GM19025 (cell line): ENCODE results near the gene ELAPOR2.
"Not testable (repeated sequence)": the region's sequence is repeated elsewhere in the genome, so short reads cannot be mapped to it uniquely, and the experiment has no call there.

Experiments
- ATAC-seq: cut with Tn5 transposase; IDR thresholded peaks from one replicate; pipeline ENCODE4 v1.9.1; 2021; ENCODE audit warnings: mild to moderate bottlenecking, low read depth, moderate library complexity; ENCODE audit not compliant: unreplicated experiment

The ELAPOR2 gene

DNA sequence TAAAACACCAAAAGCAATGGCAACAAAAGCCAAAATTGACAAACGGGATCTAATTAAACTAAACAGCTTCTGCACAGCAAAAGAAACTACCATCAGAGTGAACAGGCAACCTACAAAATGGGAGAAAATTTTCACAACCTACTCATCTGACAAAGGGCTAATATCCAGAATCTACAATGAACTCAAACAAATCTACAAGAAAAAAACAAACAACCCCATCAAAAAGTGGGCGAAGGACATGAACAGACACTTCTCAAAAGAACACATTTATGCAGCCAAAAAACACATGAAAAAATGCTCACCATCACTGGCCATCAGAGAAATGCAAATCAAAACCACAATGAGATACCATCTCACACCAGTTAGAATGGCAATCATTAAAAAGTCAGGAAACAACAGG lies 14.7 kb downstream of the ELAPOR2 start:
- ATAC-seq = not testable (repeated sequence)

- not testable (repeated sequence) for ATAC-seq
Observed at GRCh38 chr7:87041586-87041985, 17.9 kb downstream of the ELAPOR2 start.

- ATAC-seq = not testable (repeated sequence)
Observed at GRCh38 chr7:87039691-87040299, 19.7 kb downstream of the ELAPOR2 start.

- no peak for ATAC-seq
Observed at GRCh38 chr7:87038993-87039690, 20.3 kb downstream of the ELAPOR2 start.

DNA sequence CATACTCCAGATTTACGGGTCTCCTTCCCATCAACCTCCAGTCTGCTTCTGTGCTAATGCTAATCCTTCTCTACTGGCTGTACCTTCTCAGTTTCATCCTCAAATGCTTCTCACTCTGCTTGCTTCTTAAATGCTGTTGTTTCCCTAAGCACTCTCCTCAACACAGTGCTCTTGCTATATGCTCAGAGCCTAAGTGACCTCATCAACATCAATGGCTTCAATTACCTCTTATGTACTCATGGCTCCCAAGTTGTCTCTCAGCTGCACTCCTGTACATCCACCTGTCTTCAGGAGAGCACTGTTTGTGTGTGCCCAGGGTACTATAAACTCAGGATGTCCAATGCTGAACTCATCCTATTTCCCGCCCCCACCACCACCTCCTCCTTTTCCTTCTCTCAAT lies 22.5 kb downstream of the ELAPOR2 start:
- ATAC-seq = no peak

DNA sequence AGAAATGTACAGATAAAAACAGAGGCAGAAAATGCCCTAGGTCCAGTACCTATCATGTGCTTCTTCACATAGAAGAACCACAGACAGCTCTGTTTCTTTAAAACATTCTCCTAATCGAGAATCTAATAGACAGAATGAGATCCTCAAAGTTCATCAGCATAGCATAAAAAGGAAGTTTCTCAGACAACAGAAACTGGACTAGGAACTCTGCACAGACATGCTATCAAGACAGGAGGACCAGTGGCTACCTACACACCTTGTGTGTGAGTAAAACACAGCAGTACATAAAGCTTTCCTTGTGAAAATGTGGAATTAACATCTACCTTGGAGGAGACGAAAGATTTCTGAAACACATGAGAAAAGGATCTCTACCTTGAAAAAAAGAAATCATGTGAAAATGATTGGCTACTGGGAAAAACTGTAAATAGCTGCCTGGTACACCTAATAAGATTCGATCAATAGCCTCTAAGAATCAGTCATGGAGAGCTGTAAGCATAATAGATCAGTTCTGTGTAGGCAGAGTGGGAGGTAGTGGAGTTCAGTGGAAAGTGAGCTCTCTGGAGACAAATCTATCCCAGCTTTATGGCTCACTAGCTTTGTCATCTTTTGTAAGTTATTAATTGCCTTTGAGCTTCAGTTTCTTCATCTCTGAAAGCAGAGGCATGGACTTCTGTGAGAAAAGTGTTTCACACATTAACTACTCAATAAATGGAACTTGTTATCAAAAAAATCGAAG lies 26.7 kb downstream of the ELAPOR2 start:
- ATAC-seq = no peak

- no peak for ATAC-seq
Observed at GRCh38 chr7:87029078-87029477, 30.4 kb downstream of the ELAPOR2 start.

DNA sequence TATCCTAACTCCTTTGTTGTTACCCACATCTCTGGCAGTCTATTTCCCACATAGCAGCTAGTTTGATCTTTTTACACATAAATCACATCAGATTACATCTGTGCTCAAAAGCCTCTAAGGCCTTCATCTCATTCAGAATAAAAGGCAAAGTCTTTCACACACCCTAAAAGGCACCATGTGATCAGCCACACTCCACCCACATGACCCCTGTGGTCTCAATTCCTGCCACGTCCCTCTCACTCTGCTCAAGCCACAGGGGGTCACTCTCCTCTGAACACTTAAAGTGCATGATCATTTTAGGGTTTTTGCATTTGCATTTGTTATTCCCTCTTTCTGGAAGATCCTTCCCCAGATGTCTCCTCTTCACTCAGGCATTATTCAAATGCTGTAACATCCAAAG lies 30.8 kb downstream of the ELAPOR2 start:
- no peak for ATAC-seq

DNA sequence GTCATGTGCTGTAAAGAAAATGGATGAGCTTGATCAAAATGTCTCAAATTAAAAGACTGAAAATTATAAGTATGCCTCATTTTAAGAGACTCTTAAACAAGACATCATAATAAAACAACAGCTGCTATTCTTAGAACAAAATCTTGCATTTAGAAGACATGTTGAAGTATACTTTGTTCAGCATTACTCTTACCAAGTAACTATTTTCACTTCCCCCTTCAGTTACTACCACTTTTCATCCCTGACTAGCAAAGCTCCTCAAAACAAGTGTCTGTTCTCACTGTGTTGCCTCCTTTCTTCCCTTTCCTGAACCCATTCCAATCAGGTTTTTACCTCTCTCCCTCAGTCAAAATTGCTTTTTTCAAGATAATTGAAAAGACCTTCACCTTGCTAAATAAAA lies 31.6 kb downstream of the ELAPOR2 start:
- peak; percentile 71 for ATAC-seq

DNA sequence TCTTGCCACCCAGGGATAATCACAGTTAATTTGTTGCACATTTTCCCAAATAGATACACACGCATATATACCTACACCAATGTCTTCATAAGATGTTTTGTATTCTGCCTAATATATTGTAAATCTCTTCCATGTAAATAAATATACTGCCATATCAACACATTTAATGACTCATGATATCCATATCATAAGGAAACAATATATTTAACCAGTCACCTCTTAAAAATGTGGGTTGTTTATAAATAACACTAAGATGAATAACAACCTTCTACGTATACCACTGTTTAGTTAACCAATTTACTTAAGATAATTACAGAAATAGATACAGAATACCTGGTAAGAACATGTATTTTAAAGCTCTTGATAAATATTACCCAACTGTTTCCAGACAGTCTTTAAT lies 38.2 kb downstream of the ELAPOR2 start:
- ATAC-seq = no peak

GRCh38 chr7:87016606-87017005 lies 42.8 kb downstream of the ELAPOR2 start:
- no peak for ATAC-seq

DNA sequence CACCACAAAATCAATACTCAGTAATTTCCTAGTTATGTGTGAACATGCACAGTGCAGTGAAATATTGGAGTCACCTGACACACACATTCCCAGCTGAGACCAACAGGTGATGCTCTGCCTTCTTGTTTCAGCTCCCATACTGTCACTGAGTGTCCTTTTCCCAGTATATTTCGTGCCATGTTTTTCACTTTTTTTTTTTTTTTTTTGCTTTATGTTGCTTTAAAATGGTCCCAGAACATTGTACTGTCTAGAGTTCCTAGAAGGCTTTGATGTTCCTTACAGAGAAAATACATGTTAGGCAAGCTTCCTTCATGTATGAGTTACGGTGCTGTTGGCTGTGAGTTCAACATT lies 45.6 kb downstream of the ELAPOR2 start:
- ATAC-seq = no peak

- ATAC-seq = no peak
Observed at GRCh38 chr7:87013136-87013839, 46.2 kb downstream of the ELAPOR2 start.
